Activated CD8-positive, alpha-beta memory T cell treated with anti-CD3 and anti-CD28 coated beads for 1 hour (primary cell): Measurements from ENCODE around the gene NLGN1.

Experiments
- DNase-seq, 2 donors: peaks; one replicate each; pipeline ENCODE4 v3.0.0-alpha.2; 2020; ENCODE audit warnings: low read depth in 1 of 2; ENCODE audit errors: extremely low read depth in 1 of 2

NLGN1 gene

GRCh38 chr3:173630849-173631248, 233.3 kb downstream of the NLGN1 start:
- no peak for DNase-seq

- no peak for DNase-seq
These were observed 235.4 kb downstream of the NLGN1 start for GRCh38 chr3:173632945-173633344.

GRCh38 chr3:173635826-173636225, 238.3 kb downstream of the NLGN1 start:
- DNase-seq = no peak

- no peak for DNase-seq
These were observed 241.6 kb downstream of the NLGN1 start for GRCh38 chr3:173639098-173639497.

GRCh38 chr3:173641696-173642095, 244.2 kb downstream of the NLGN1 start:
- no peak for DNase-seq

- no peak for DNase-seq
These were observed 246.8 kb downstream of the NLGN1 start for GRCh38 chr3:173644086-173645082.

GRCh38 chr3:173650596-173650995, 253.1 kb downstream of the NLGN1 start:
- no peak for DNase-seq

GRCh38 chr3:173652093-173652492, 254.5 kb downstream of the NLGN1 start:
- DNase-seq = no peak

- no peak for DNase-seq
These were observed 256.2 kb downstream of the NLGN1 start for GRCh38 chr3:173653781-173654180.

GRCh38 chr3:173659972-173660371, 262.4 kb downstream of the NLGN1 start:
- no peak for DNase-seq

GRCh38 chr3:173660645-173661299, 263.2 kb downstream of the NLGN1 start:
- no peak for DNase-seq

GRCh38 chr3:173663696-173664111, 266.2 kb downstream of the NLGN1 start:
- DNase-seq = no peak

- DNase-seq = no peak
These were observed 278.6 kb downstream of the NLGN1 start for GRCh38 chr3:173676094-173676493.

- DNase-seq = no peak
These were observed 283.7 kb downstream of the NLGN1 start for GRCh38 chr3:173681188-173681678.

GRCh38 chr3:173685456-173685855, 287.9 kb downstream of the NLGN1 start:
- no peak for DNase-seq

GRCh38 chr3:173688216-173688842, 290.8 kb downstream of the NLGN1 start:
- no peak for DNase-seq

GRCh38 chr3:173690542-173691180, 293.1 kb downstream of the NLGN1 start:
- DNase-seq = no peak

- DNase-seq = no peak
These were observed 301.8 kb downstream of the NLGN1 start for GRCh38 chr3:173699353-173699752.

GRCh38 chr3:173700336-173700735, 302.8 kb downstream of the NLGN1 start:
- no peak for DNase-seq

- DNase-seq = no peak
These were observed 305.0 kb downstream of the NLGN1 start for GRCh38 chr3:173702561-173702960.

GRCh38 chr3:173703771-173704170, 306.2 kb downstream of the NLGN1 start:
- DNase-seq = no peak
